ENCODE data around the gene CYB561.

The CYB561 gene

DNA sequence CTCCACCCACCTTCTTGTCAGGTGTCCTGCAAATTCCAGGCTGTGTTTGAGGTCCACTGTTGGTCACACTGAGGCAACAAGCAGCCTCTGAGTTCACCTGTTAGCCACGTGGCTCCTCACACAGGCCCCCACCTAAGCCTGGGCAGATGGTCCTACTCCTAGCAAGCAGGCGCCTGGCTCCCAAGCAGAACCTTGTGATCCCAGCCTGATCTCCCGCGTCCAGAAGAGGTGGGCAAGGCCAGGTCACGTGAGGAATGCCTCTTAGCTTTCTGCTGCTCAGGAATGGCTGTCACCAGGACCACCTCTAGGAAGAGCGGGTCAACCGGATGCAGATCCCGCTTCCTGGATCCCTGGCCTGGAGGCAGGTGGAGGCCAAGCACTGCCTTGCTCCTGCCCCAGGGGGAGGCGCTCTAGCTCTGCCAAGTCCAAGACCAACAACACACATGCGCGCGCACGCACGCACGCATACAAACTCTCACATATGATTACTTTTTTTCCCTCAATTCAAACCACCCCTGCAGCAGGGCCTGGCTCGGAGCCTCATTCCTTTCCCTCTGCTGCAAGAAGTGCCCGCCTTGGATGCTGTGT, 9.5 kb downstream of the CYB561 start:
- Histone ChIP-seq H3K14ac (ENCODE audit: low read length in 2 of 2) (no peak overlapping the region), H3K4ac (ENCODE audit: low read depth in 1 of 2, low read length in 2 of 2) (no peak overlapping the region), H3K23ac (ENCODE audit: low read length in 2 of 2) (no peak overlapping the region), H2BK120ac (ENCODE audit: low read depth, low read length) (no peak overlapping the region), H2AFZ (ENCODE audit: low read depth, low read length) (no peak overlapping the region), H3K79me1 (replicated peaks; ENCODE audit: low read length, poor library complexity, severe bottlenecking) (peaks cover 18% of the 10 kb centered on the region), H2AK5ac (ENCODE audit: low read length, severe bottlenecking) (no peak overlapping the region), H3K4me2 (ENCODE audit: low read length, poor library complexity, severe bottlenecking) (no peak overlapping the region), H2BK15ac (ENCODE audit: low read depth, poor library complexity, severe bottlenecking) (no peak overlapping the region), H2BK5ac (ENCODE audit: low read depth, low read length, poor library complexity, severe bottlenecking) (no peak overlapping the region), H2BK12ac (ENCODE audit: low read length in 2 of 2) (peak overlapping the region in 1 of 2 experiments; percentile 28), H3K4me1 (ENCODE audit: control insufficient read depth, insufficient read depth, low read depth, low read length) (peaks cover 39% of the 10 kb centered on the region), H4K91ac (ENCODE audit: low read length) (peak overlapping the region; percentile 34), H3K27me3 (ENCODE audit: control insufficient read depth in 1 of 2, insufficient read depth in 1 of 2, low read length in 2 of 2) (no peaks in the 10 kb centered on the region), H3K9ac (ENCODE audit: low read length) (peak overlapping the region; percentile 85), H3K27ac (ENCODE audit: low read length, poor library complexity, severe bottlenecking) (no peak overlapping the region), H3K36me3 (ENCODE audit: control insufficient read depth in 1 of 2, insufficient read depth in 2 of 2, low read depth in 1 of 2, low read length in 2 of 2) (peaks cover 25 to 27% of the 10 kb centered on the region in 2 experiments), H3K9me3 (ENCODE audit: control insufficient read depth, low read length) (no peaks in the 10 kb centered on the region), H3K18ac (ENCODE audit: low read depth in 1 of 2, low read length in 2 of 2) (no peak overlapping the region), H3K4me3 (ENCODE audit: insufficient read depth in 1 of 2, low read depth in 1 of 2, low read length in 2 of 2) (peak overlapping the region in 1 of 2 experiments; percentile 70), H4K8ac (ENCODE audit: low read length) (no peak overlapping the region)
- DNase-seq, result no peak
- 91% methylated on average over 17 of the region's 17 CpGs for WGBS

GRCh38 chr17:63435681-63436522, 10.2 kb downstream of the CYB561 start:
- Histone ChIP-seq H3K23ac (ENCODE audit: low read length in 2 of 2) (no peak overlapping the region), H4K8ac (ENCODE audit: low read length) (no peak overlapping the region), H2BK12ac (ENCODE audit: low read length in 2 of 2) (peak overlapping the region; percentile 32 to 59), H2BK5ac (ENCODE audit: low read depth, low read length, poor library complexity, severe bottlenecking) (no peak overlapping the region), H3K27me3 (ENCODE audit: control insufficient read depth in 1 of 2, insufficient read depth in 1 of 2, low read length in 2 of 2) (no peaks in the 10 kb centered on the region), H3K27ac (ENCODE audit: low read length, poor library complexity, severe bottlenecking) (no peak overlapping the region), H3K9ac (ENCODE audit: low read length) (peak overlapping the region; percentile 85), H3K4me3 (ENCODE audit: insufficient read depth in 1 of 2, low read depth in 1 of 2, low read length in 2 of 2) (peak overlapping the region in 1 of 2 experiments; percentile 70), H3K79me1 (replicated peaks; ENCODE audit: low read length, poor library complexity, severe bottlenecking) (peaks cover 19% of the 10 kb centered on the region), H3K4ac (ENCODE audit: low read depth in 1 of 2, low read length in 2 of 2) (no peak overlapping the region), H3K36me3 (ENCODE audit: control insufficient read depth in 1 of 2, insufficient read depth in 2 of 2, low read depth in 1 of 2, low read length in 2 of 2) (peaks cover 25 to 27% of the 10 kb centered on the region in 2 experiments), H4K91ac (ENCODE audit: low read length) (no peak overlapping the region), H3K9me3 (ENCODE audit: control insufficient read depth, low read length) (no peaks in the 10 kb centered on the region), H2BK120ac (ENCODE audit: low read depth, low read length) (no peak overlapping the region), H3K18ac (ENCODE audit: low read depth in 1 of 2, low read length in 2 of 2) (no peak overlapping the region), H3K4me1 (ENCODE audit: control insufficient read depth, insufficient read depth, low read depth, low read length) (peaks cover 38% of the 10 kb centered on the region), H3K14ac (ENCODE audit: low read length in 2 of 2) (peak overlapping the region in 1 of 2 experiments; percentile 38), H2AK5ac (ENCODE audit: low read length, severe bottlenecking) (no peak overlapping the region), H2BK15ac (ENCODE audit: low read depth, poor library complexity, severe bottlenecking) (no peak overlapping the region), H3K4me2 (ENCODE audit: low read length, poor library complexity, severe bottlenecking) (no peak overlapping the region), H2AFZ (ENCODE audit: low read depth, low read length) (no peak overlapping the region)
- 94% methylated on average over 28 of the region's 29 CpGs for WGBS
- DNase-seq, result no peak

- peak overlapping the region; percentile 84 for H3K9ac ChIP-seq (ENCODE audit: low read length)
- peak overlapping the region; percentile 37 for H4K91ac ChIP-seq (ENCODE audit: low read length)
- H2BK120ac ChIP-seq (ENCODE audit: low read depth, low read length), result no peak overlapping the region
- H3K27me3 ChIP-seq (ENCODE audit: control insufficient read depth in 1 of 2, insufficient read depth in 1 of 2, low read length in 2 of 2), result no peaks in the 10 kb centered on the region
- WGBS, result 96% methylated on average over 25 of the region's 25 CpGs
- H3K23ac ChIP-seq (ENCODE audit: low read length in 2 of 2), result no peak overlapping the region
- H2AFZ ChIP-seq (ENCODE audit: low read depth, low read length), result no peak overlapping the region
- peaks cover 33% of the 10 kb centered on the region for H3K4me1 ChIP-seq (ENCODE audit: control insufficient read depth, insufficient read depth, low read depth, low read length)
- peaks cover 15% of the 10 kb centered on the region for H3K79me1 ChIP-seq (replicated peaks; ENCODE audit: low read length, poor library complexity, severe bottlenecking)
- H3K4me2 ChIP-seq (ENCODE audit: low read length, poor library complexity, severe bottlenecking), result no peak overlapping the region
- no peak overlapping the region for H3K4ac ChIP-seq (ENCODE audit: low read depth in 1 of 2, low read length in 2 of 2)
- no peak for DNase-seq
- no peaks in the 10 kb centered on the region for H3K9me3 ChIP-seq (ENCODE audit: control insufficient read depth, low read length)
- H3K27ac ChIP-seq (ENCODE audit: low read length, poor library complexity, severe bottlenecking), result no peak overlapping the region
- no peak overlapping the region for H4K8ac ChIP-seq (ENCODE audit: low read length)
- peak overlapping the region; percentile 45 for H2BK15ac ChIP-seq (ENCODE audit: low read depth, poor library complexity, severe bottlenecking)
- H3K36me3 ChIP-seq (ENCODE audit: control insufficient read depth in 1 of 2, insufficient read depth in 2 of 2, low read depth in 1 of 2, low read length in 2 of 2), result peaks cover 27 to 30% of the 10 kb centered on the region in 2 experiments
- H2AK5ac ChIP-seq (ENCODE audit: low read length, severe bottlenecking), result peak overlapping the region; percentile 33
- H3K4me3 ChIP-seq (ENCODE audit: insufficient read depth in 1 of 2, low read depth in 1 of 2, low read length in 2 of 2), result peak overlapping the region in 1 of 2 experiments; percentile 67
- no peak overlapping the region for H3K14ac ChIP-seq (ENCODE audit: low read length in 2 of 2)
- H2BK12ac ChIP-seq (ENCODE audit: low read length in 2 of 2), result peak overlapping the region; percentile 59
- no peak overlapping the region for H2BK5ac ChIP-seq (ENCODE audit: low read depth, low read length, poor library complexity, severe bottlenecking)
- no peak overlapping the region for H3K18ac ChIP-seq (ENCODE audit: low read depth in 1 of 2, low read length in 2 of 2)
Measured at GRCh38 chr17:63434951-63435571, 11.0 kb downstream of the CYB561 start.
